Measurements from ENCODE around the gene FAM136A.

- TF ChIP-seq CTCF (IDR thresholded peaks at IDR 0.05): no peak
- TF ChIP-seq EZH2 (IDR thresholded peaks at IDR 0.05; ENCODE audit: borderline replicate concordance, insufficient read depth, low read depth, low read length, poor library complexity, severe bottlenecking): no peak
Observed at GRCh38 chr2:70304498-70304897, 2.6 kb upstream of the FAM136A start.

All from B cell (primary cell).